Medulla oblongata (tissue), 1 donor: ENCODE results near the gene HTR3B.
"Not testable (repeated sequence)": the region's sequence is repeated elsewhere in the genome, so short reads cannot be mapped to it uniquely, and the experiment has no call there.

Source experiments
- DNase-seq: peaks from one replicate; pipeline ENCODE4 v3.0.0-alpha.2; 2015; ENCODE audit errors: extremely low spot score

The HTR3B gene, protein sequence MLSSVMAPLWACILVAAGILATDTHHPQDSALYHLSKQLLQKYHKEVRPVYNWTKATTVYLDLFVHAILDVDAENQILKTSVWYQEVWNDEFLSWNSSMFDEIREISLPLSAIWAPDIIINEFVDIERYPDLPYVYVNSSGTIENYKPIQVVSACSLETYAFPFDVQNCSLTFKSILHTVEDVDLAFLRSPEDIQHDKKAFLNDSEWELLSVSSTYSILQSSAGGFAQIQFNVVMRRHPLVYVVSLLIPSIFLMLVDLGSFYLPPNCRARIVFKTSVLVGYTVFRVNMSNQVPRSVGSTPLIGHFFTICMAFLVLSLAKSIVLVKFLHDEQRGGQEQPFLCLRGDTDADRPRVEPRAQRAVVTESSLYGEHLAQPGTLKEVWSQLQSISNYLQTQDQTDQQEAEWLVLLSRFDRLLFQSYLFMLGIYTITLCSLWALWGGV

DNA sequence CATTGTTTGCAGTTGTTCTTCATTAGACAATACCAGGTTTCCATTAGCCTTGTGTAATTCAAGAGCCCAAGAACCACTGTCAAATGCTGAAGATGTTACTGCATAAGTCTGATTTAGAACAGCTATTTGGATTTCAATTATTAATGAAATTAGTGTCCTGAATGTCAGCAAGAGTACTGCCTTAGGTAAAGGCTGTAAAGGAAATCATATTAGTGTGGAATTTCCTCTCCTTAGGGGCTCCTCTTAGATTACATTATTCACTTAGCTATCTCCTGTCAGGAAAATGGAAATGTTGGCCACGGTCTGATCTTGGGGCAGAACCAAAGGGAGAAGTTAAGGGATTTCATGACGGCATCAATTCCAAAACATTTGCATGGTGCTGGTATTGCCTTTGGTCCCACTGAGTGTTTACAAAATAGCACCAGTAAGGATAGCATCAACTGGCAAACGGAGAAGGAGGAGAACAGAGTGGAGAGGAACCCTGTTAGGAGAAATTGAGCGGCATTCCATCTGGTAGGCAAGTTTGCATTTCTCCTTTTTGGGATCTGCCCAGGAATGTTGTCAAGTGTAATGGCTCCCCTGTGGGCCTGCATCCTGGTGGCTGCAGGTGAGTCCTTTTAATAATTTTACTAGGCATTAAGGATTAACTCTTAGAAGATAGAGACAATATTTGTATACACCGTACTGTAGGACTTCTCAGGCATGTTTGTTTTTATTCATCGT is at the start of gene HTR3B:
TSS of gene HTR3B (plus strand) at position 418 of the 723 bp plus-strand sequence. CDS start at position 556, 138 bp downstream.
- no peak for DNase-seq

DNA sequence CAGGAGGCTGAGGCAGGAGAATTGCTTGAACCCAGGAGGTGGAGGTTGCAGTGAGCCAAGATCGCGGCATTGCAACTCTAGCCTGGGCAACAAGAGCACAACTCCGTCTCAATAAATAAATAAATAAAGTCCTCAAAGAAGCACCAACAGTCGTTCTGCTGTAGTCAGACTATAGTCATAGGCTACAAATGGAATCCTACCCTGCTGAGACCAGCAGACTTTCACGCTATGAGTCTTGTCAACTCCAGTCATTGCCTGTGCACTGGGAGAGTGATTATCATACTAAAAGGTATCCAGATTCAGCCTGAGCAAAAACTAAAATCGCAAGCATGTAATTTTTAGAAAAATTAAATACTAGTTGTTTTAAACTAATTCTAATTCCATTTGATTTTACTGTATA is 48.8 kb upstream of the HTR3B start:
- DNase-seq = no peak

DNA sequence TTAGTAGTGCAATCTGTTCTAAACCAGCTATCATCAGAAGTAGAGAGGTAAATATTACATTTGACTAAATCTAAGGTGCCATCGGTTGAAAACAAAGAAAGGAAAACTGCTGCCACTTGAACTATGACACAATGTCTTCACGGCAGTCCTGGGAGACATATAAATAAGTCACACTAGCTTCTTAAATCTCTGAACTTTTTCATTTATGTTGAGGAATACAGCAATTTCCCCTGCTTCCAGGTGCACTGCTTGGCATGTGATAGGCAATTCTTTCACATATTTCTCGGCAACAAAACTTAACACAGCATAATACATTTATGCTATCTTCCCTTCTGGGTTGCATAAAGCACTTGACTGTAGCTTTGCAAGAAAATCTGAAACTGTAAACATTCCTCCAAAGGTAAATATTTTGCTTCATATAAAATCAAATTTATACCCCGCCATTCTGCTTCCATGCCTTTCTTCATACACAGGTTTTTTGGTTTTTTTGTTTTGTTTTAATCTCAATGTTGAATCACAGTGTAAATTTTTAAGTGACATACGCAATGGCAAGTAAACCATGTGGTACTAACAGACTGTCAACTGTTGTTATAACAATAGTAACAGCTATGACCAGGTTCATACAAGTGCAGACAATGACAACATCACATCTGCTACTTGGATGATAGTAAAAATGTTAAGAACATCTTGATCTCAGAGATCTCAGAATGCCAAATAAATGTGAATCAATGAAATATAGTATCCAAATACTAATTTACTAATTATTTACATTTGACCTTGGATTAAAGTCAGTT is 47.4 kb upstream of the HTR3B start:
- no peak for DNase-seq

DNA sequence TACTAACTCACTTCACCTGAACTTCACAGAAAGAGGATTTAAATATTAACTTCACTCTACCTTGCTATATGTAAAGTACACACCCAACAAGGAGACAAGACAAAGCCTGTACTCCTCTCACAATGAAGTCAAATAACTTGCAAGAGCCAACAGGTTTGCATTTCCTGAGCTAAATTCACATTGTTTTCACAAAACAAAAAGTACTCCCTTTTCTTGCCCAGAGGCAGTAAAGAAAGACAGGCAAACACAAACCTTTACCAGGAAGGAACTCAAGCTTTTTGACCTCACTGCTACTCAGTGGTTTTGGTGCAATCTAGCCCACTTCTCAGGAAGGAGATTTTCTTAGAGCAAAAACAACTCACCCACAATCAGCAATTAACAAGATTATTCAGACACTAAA is 44.9 kb upstream of the HTR3B start:
- DNase-seq = no peak

DNA sequence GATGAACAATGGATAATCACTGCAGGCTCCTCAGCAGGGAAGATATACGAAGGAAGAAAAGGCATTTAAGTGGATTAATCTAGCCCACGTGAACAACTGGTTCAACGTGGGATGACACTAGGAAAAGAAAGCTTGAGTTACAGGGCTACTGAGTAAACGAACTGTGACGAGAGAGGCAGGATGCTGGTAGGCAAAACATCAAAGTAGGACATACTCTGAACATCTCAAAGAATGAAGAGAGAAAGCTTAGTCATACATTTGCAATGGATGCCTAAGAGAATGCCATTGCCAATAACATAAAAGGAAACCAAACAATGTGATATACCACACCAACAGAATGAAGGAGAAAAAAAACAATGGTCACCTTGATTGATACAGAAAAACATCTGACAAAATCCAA is 42.2 kb upstream of the HTR3B start:
- DNase-seq = no peak

DNA sequence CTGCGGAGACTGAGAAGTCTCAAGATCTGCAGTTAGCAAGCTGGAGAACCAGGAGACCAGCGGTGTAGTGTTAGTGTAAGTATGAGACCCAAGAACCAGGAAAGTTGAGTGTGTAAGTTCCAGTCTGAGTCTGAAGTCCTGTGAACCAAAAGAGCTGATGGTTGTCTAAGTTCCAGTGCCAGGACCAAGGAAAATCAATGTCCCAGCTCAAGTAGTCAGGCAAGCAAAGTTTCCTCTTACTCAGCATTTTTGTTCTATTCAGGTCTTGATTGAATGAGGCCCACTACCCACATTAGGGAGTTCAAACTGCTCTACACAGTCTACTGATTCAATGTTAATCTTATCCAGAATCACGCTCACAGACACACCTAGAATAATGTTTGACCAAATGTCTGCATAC is 40.2 kb upstream of the HTR3B start:
- DNase-seq = no peak

DNA sequence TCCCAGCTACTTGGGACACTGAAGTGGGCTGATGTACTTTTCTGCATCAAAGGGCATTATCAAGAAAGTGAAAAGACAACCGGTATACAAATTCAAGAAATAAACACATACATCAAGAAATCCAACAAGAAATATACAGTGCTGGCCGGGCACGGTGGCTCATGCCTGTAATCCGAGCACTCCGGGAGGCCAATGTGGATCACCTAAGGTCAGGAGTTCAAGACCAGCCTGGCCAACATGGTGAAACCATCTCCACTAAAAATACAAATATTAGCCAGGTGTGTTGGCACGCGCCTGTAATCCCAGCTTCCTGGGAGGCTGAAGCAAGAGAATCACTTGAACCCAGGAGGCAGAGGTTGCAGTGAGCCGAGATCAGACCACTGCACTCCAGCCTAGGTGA is 38.7 kb upstream of the HTR3B start:
- no peak for DNase-seq

DNA sequence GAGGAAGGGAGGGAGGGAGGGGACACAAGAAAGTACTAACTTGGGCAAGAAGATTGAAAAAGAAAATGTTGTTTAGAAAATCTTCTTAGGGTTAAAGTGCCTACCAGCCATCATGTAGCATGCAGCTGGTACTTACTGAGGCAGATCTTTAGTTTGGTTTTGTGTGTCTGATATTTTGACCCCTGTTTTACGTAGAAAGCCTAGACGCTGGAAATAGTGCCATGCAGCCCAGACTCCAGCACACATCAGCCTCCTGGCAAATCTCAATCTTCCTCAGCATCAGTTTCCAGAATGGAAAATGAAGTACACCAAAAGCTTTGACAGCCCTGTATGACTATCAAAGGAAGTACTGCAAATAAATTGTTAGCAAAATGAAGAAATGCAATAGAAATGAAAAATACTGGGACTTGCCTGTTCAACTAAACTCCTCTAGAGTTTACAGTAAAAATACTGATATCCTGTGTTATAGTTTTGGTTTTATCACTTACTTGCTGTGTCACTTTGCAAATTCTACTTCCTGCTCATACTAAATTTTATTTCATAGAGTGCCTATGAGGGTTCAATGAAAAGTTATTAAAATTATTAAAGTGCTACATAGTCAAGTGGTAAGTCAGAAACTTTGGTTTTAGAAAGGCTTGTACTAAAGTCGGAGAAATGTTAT is 36.6 kb upstream of the HTR3B start:
- DNase-seq = no peak

DNA sequence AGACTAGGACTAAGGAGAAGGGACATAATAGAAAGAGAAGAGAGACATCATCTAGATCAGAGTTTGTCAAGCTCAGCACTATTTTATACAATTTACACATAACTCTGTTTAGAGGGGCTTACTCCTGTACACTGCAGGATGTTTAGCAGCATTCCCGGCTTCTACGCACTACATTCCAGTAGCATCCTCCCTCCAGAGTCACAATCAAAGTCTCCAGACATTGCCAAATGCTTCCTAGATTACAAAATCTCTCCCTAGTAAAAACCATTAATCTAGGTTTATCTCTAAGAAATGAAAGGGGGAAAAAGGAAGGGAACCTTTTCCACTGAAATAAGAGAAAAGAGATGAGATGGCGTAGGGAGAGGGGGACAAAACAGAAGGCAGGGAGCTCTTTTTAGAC is 33.3 kb upstream of the HTR3B start:
- DNase-seq = no peak

DNA sequence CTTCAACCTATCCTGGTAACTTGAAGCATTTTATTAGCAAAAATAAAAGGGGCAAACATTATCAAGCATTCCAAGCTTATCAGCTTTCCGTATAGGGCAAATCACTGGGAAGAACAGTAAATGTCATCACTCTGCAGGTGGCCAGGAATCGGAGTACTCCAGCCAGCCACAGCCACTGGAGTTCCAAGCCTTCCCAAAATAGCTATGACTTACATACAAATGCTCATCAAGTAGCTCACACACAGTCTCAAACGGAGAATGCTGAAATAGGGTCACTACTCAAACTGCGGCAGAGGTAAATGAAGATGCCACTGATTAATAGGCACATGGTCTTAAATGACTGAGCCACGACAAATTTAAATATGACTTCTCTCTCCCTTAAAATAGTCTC is 31.4 kb upstream of the HTR3B start:
- DNase-seq = peak; percentile 28

DNA sequence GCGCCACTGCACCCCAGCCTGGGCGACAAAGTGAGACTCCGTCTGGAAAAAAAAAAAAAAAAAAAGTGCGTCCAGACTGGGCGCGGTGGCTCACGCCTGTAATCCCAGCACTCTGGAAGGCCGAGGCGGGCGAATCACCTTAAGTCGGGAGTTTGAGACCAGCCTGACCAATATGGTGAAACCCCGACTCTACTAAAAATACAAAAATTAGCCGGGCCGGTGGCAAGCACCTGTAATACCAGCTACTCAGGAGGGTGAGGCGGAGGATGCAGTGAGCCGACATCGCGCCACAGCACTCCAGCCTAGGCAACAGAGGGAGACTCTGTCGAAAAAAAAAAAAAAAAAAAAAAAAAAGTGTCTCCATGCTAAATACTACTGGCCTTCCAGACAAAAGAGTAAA is 30.5 kb upstream of the HTR3B start:
- no peak for DNase-seq

DNA sequence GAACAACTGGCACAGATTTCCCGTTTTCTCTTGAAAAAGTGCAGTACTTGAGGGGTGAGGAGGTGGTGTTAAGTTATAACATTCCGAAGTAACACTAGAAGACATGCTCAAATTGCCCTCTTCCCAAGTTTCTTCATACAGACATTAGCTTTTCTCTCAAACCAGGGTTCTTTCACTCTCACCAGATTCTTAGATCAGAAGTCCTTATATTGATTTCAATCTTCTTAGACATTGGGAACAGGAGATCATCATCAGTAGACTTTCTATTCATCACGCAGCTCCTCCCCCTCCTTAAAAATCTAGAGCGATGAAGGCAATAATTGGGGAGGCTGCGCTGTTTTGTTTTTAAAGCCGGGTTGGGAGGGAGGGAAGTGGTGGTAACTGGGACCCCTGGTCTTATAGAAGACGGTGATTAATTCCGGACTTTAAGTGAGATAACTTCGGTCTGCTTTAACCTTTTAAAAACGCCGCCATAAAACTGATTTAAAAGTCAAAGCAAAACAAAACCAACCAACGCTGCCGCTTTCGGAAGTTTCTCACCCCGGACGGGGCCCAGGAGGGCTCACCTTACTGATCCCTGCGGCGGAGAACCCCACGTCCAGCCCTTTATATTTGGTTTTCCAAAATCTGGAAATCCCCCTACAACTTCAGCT is 29.9 kb upstream of the HTR3B start:
- peak; percentile 41 for DNase-seq

DNA sequence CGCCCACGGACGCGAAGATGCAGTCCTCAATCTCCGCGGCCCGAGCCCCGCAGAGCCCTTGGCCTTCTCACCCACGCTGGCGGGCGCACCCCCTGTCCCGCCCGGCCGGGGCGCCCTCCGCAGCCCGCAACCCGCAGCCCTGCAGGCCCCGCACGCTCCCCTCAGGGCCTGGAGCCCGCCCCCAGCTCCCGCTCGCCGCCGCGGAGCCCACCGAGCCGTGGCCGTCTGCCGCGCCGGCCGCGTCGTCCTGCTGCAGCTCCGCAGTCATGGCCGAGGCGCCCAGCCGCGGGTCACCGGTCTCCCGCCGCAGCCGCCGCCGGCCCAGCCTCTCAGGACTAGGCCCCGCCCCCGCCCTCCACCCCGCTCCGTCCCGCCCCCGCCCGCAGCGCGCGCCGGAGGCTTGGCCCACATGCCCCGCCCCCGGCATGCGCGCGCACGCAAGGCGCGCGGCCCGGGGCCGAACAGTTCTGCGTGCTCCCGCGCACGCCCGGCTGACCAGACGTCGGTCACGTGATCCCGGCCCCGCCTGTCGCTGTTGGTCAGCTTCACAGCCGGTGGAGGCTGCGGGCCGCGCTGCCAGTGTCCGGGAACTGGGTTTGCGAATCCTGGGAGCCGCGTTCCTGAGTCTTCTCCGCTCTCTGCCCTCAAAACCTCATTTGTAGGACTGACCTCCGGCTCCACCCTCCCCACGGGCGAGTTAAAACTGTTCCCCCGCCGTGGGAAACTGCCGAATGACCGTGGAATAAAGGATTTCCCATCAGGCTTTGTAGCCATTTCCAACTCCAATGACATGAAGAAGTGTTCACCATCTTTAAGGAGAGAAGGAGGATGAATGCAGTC is 29.1 kb upstream of the HTR3B start, which contains the start of gene USP28:
TSS of gene USP28 (minus strand) at position 339 of the 840 bp plus-strand sequence. CDS start at position 268, 71 bp downstream.
- DNase-seq = peak; percentile 97

DNA sequence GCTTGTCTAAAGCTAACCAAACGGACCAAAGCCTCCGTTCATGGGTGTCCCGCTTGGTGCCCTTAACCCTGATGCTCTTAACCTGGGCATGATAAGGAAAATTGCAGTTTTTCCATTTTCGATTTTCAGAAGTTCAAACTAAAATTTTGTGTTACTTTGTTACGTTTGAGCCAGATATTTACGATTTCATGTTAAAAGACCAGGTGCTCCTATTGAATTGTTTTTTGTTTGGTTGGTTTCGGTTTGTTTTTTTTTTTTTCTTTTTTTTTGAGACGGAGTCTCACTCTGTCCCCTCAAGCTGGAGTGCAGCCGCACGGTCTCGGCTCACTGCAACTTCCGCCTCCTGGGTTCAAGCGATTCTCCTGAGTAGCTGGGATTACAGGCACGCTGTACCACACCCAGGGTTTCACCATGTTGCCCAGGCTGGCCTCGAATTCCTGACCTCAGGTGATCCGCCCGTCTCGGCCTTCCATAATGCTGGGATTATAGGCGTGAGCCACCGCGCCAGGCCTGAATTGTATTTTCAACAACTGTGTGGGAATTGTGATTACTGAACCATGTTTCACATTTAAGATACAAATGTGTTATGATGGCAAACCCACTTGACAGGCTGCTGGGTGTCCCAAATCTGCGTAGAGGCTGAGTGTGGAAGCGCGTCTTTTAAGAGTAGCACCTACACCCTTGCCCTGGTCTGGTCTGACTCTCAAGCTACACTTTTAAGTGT is 28.4 kb upstream of the HTR3B start:
- no peak for DNase-seq

DNA sequence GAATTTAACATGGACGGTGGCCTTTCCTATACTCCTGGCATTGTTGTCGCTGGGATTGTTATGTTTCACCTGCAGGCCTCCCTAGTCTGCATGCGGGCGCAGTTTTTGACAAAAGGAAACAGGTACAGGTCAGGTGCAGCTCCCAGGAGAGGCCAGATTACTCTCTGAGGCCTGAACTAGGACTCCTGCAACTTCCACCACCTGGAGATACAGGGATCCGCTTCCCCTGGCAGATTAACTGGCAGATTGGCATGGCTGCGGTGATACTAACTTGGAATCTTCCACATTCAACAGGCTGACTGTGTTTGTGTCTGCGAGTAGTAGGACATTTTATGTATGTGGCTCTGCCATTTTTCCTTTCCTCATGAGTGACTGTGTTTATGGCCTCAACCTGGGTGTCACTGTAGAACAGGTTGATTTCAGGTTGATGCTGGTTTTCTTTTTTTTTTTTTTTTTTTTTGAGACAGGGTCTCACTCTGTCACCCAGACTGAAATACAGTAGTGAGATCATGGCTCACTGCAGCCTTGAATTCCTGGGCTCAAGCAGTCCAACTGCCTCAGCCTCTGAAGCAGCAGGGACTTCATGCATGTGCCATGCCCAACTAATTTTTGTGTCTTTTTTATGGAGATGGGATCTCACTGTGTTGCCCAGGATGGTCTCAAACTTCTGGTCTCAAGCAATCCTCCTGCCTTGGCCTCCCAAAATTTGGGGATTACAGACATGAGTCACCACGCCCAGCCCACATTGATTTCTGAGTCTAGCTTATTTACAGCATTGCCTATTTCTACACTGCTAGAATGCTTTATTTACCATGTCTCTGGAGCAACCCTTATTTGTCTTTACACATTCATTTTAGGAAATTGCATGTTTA is 27.6 kb upstream of the HTR3B start:
- DNase-seq = no peak

DNA sequence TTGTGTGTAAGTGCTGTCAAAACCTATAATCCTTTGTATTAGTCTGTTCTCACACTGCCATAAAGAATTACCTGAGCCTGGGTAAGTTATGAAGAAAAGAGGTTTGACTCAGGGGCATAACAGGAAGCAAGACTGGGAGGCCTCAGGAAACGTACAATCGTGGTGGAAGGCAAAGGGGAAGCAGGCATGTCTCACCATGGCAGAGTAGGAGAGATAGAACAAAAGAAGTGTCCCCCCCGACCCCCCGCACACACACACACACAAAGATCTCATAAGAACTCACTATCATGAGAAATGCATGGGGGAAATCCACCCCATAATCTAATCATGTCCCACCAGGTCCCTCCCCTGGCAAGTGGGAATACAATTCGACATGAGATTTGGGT is 26.9 kb upstream of the HTR3B start:
- DNase-seq = no peak

DNA sequence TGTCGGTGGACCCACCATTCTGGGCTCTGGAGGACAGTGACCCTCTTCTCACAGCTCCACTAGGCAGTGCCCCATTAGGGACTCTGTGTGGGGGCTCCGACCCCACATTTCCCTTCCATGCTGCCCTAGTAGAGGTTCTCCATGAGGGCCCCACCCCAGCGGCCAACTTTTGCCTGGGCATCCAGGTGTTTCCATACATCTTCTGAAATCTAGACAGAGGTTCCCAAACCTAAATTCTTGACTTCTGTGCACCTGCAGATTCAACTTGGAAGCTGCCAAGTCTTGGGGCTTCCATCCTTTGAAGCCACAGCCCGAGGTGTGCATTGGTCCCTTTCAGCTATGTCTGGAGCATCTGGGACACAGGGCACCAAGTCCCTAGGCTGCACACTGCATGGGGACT is 25.1 kb upstream of the HTR3B start:
- not testable (repeated sequence) for DNase-seq

DNA sequence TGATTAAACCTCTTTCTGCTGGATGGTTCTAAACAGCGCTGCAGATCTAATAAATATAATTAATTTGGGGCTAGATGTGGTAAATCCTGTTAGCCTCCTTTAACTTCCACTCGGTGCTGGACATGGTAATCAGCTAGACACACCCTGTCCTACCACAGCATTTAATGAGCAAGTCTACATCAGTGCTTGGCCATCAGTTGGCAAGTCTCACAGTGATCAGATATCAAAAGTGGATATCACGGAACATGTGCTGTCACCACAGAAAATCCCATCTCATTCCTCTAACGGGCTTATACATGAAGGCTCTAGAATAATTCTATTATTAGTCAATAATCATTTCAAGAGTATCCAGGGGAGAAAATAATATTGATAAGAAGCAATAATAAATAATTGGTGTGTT is 23.6 kb upstream of the HTR3B start:
- no peak for DNase-seq

DNA sequence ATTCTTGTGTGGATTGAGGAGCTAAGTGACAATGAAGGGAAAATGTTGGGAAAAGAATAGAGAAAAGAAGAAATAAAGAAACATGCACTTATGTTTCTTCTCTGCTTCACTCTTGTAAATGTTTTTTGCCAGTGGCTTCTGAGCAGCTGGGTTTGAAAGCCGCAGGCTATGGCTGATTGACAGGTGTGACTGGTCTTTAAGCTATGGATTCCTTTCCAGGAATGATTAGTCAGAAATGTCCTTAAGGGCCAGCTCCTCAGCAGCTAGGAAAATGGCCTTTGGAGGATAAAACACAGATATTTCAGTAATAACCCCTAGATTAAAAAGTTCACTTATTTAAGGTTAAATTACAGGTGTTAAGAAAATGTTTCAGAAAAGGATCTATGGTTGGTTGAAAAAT is 22.7 kb upstream of the HTR3B start:
- DNase-seq = no peak
